ENCODE measurements around the gene MRM3.
"Not testable (repeated sequence)": the region's sequence is repeated elsewhere in the genome, so short reads cannot be mapped to it uniquely, and the experiment has no call there.

The MRM3 gene

GRCh38 chr17:767076-767475 is 15.1 kb upstream of the MRM3 start:
- TF ChIP-seq CTCF (conservative IDR thresholded peaks at IDR 0.05), result no peak
- TF ChIP-seq ZFX (IDR thresholded peaks at IDR 0.05), result no peak
- H3K27ac ChIP-seq, result no peak overlapping the region

GRCh38 chr17:773016-773415 is 9.1 kb upstream of the MRM3 start:
- TF ChIP-seq CTCF (conservative IDR thresholded peaks at IDR 0.05), result no peak
- no peak for TF ChIP-seq ZFX (IDR thresholded peaks at IDR 0.05)
- no peak overlapping the region for H3K27ac ChIP-seq

- H3K27ac ChIP-seq, result no peak overlapping the region
- no peak for TF ChIP-seq CTCF (conservative IDR thresholded peaks at IDR 0.05)
Observed at GRCh38 chr17:773467-774312, 8.5 kb upstream of the MRM3 start.

GRCh38 chr17:774313-774584 is 7.9 kb upstream of the MRM3 start:
- no peak overlapping the region for H3K27ac ChIP-seq
- TF ChIP-seq CTCF (conservative IDR thresholded peaks at IDR 0.05) (no peak), ZFX (IDR thresholded peaks at IDR 0.05) (no peak)

- H3K27ac ChIP-seq, result no peak overlapping the region
- TF ChIP-seq ZFX (IDR thresholded peaks at IDR 0.05), result no peak
- TF ChIP-seq CTCF (conservative IDR thresholded peaks at IDR 0.05), result no peak
Observed at GRCh38 chr17:778096-778495, 4.1 kb upstream of the MRM3 start.

- no peak for TF ChIP-seq CTCF (conservative IDR thresholded peaks at IDR 0.05)
- no peak overlapping the region for H3K27ac ChIP-seq
Observed at GRCh38 chr17:784143-784542, 2.0 kb downstream of the MRM3 start.

GRCh38 chr17:785901-786300 is 3.7 kb downstream of the MRM3 start:
- not testable (repeated sequence) for H3K27ac ChIP-seq

- TF ChIP-seq CTCF (conservative IDR thresholded peaks at IDR 0.05), result no peak
- no peak for TF ChIP-seq ZFX (IDR thresholded peaks at IDR 0.05)
- no peak overlapping the region for H3K27ac ChIP-seq
Observed at GRCh38 chr17:787641-788221, 5.6 kb downstream of the MRM3 start.
